H1 (cell line): Measurements from ENCODE around the gene TANC1. TPM values are rescaled to one million over a fixed set of nuclear protein-coding genes. Genes with fewer than 3 reads are reported as not detected.

ENCODE experiments used
- CTCF ChIA-PET: fragments of 300-600 bp; sonication (Branson Sonifier 250); formaldehyde crosslinking; loops from one replicate; lab custom pipeline; 2021; ENCODE audit not compliant: partially characterized antibody; lab: Charles Lee
- POLR2A ChIA-PET: fragments of 300-600 bp; sonication (Branson Sonifier 250); formaldehyde crosslinking; loops from one replicate; lab custom pipeline; 2021; ENCODE audit warnings: inconsistent platforms; ENCODE audit not compliant: partially characterized antibody; lab: Charles Lee
- DNase-seq, 2 experiments: peaks; one replicate each; pipeline versions ENCODE4 v3.0.0 to v3.0.0-alpha.2; 2010 to 2022; ENCODE audit warnings: low spot score in 2 of 2, low read depth in 1 of 2, mixed read lengths in 1 of 2
- FAIRE-seq: peaks from 2 replicates; lab custom pipeline; 2011; peaks lifted over from hg19 to GRCh38; lab: Jason Lieb, UNC
- H2AFZ ChIP-seq: 2 replicates; pipeline ENCODE4 v1.8.1; 2012; ENCODE audit warnings: low read length, inconsistent platforms
- H2AK5ac ChIP-seq: 2 replicates; pipeline ENCODE4 v1.6.1; 2013; ENCODE audit warnings: low read depth, low read length
- H2BK120ac ChIP-seq: replicated peaks from 2 replicates; pipeline ENCODE3; 2013; ENCODE audit warnings: low read depth, low read length, inconsistent platforms
- H2BK12ac ChIP-seq: 2 replicates; pipeline ENCODE4 v1.6.1; 2013; ENCODE audit warnings: low read depth, low read length
- H2BK15ac ChIP-seq: 2 replicates; pipeline ENCODE4 v1.6.1; 2013; ENCODE audit warnings: low read length
- H2BK20ac ChIP-seq: 2 replicates; pipeline ENCODE4 v1.6.1; 2013; ENCODE audit warnings: low read length
- H2BK5ac ChIP-seq: 2 replicates; pipeline ENCODE4 v1.6.1; 2013; ENCODE audit warnings: low read depth, low read length
- H3K14ac ChIP-seq: 2 replicates; pipeline ENCODE4 v1.6.1; 2013; ENCODE audit warnings: inconsistent platforms; ENCODE audit not compliant: insufficient read length
- H3K18ac ChIP-seq: 2 replicates; pipeline ENCODE4 v1.6.1; 2013; ENCODE audit warnings: low read length; ENCODE audit errors: extremely low read depth
- H3K23ac ChIP-seq: 2 replicates; pipeline ENCODE4 v1.6.1; 2013; ENCODE audit warnings: inconsistent platforms; ENCODE audit not compliant: insufficient read length
- H3K23me2 ChIP-seq: 2 replicates; pipeline ENCODE4 v1.6.1; 2013; ENCODE audit warnings: low read depth, low read length
- H3K27ac ChIP-seq: 2 replicates; pipeline ENCODE4 v1.6.1; 2011; ENCODE audit warnings: low read depth, low read length, inconsistent platforms
- H3K27me3 ChIP-seq, 4 experiments: replicated peaks in 1 of 4; 1 replicate in 1 of 4; 2 replicates in 3 of 4; pipeline versions ENCODE4 v1.6.1 to v1.8.1; 2011 to 2013; ENCODE audit warnings: low read length in 3 of 4, mild to moderate bottlenecking in 3 of 4, inconsistent platforms in 2 of 4, mixed read lengths in 2 of 4, moderate library complexity in 1 of 4; ENCODE audit not compliant: control insufficient read depth in 3 of 4, insufficient read depth in 3 of 4; ENCODE audit errors: extremely low read depth in 1 of 4
- H3K36me3 ChIP-seq, 4 experiments: 2 replicates each; pipeline versions ENCODE4 v1.6.1 to v1.8.1; 2011 to 2013; ENCODE audit warnings: mild to moderate bottlenecking in 4 of 4, low read length in 3 of 4, moderate library complexity in 2 of 4, control low read depth in 1 of 4, inconsistent platforms in 1 of 4; ENCODE audit not compliant: insufficient read depth in 4 of 4, control insufficient read depth in 2 of 4
- H3K4ac ChIP-seq: replicated peaks from 2 replicates; pipeline ENCODE3; 2013; ENCODE audit warnings: low read length, low read depth, mixed read lengths, inconsistent platforms; ENCODE audit not compliant: insufficient read length
- H3K4me1 ChIP-seq, 4 experiments: replicated peaks in 1 of 4; 1 replicate in 1 of 4; 2 replicates in 3 of 4; pipeline versions ENCODE4 v1.6.1 to v1.8.1; 2011 to 2013; ENCODE audit warnings: low read length in 3 of 4, inconsistent platforms in 2 of 4, mixed read lengths in 1 of 4; ENCODE audit not compliant: insufficient read depth in 4 of 4, control insufficient read depth in 3 of 4
- H3K4me2 ChIP-seq, 2 experiments: 2 replicates each; pipeline versions ENCODE4 v1.6.1 to v1.8.1; 2011 to 2013; ENCODE audit warnings: low read depth in 2 of 2, low read length in 2 of 2, control low read depth in 1 of 2, inconsistent platforms in 1 of 2, mild to moderate bottlenecking in 1 of 2; ENCODE audit not compliant: insufficient read depth in 1 of 2
- H3K4me3 ChIP-seq, 4 experiments: fragments of 200-600, 300-600 bp in 1 of 4; sonication (generic), shearing (Covaris generic), sonication (Bioruptor Twin) in 1 of 4; 2 replicates each; pipeline versions ENCODE4 v1.5.1 to v1.8.1; 2011 to 2016; ENCODE audit warnings: low read length in 4 of 4, low read depth in 3 of 4, control low read depth in 2 of 4, inconsistent platforms in 2 of 4, mild to moderate bottlenecking in 2 of 4, mixed read lengths in 1 of 4, moderate library complexity in 1 of 4; ENCODE audit not compliant: insufficient read depth in 2 of 4; ENCODE audit errors: extremely low read depth in 1 of 4
- H3K56ac ChIP-seq: replicated peaks from 2 replicates; pipeline ENCODE3; 2013; ENCODE audit warnings: low read depth, mild to moderate bottlenecking, mixed read lengths, low read length, inconsistent platforms; ENCODE audit not compliant: insufficient read length
- H3K79me1 ChIP-seq: 2 replicates; pipeline ENCODE4 v1.6.1; 2013; ENCODE audit warnings: low read depth, low read length, control low read depth
- H3K79me2 ChIP-seq, 2 experiments: 2 replicates each; pipeline versions ENCODE4 v1.6.1 to v1.8.1; 2012 to 2013; ENCODE audit warnings: low read length in 2 of 2, mild to moderate bottlenecking in 2 of 2, inconsistent platforms in 1 of 2; ENCODE audit not compliant: insufficient read depth in 2 of 2, control insufficient read depth in 1 of 2
- H3K9ac ChIP-seq, 4 experiments: replicated peaks in 1 of 4; 1 replicate in 1 of 4; 2 replicates in 3 of 4; pipeline versions ENCODE4 v1.6.1 to v1.8.1; 2011 to 2013; ENCODE audit warnings: low read depth in 3 of 4, low read length in 3 of 4, control low read depth in 2 of 4, mild to moderate bottlenecking in 2 of 4, moderate library complexity in 2 of 4, inconsistent platforms in 1 of 4; ENCODE audit errors: extremely low read depth in 1 of 4
- H3K9me3 ChIP-seq, 2 experiments: 2 replicates each; pipeline versions ENCODE4 v1.6.1 to v1.8.1; 2012 to 2013; ENCODE audit warnings: mild to moderate bottlenecking in 2 of 2, moderate library complexity in 2 of 2, control low read depth in 1 of 2, inconsistent platforms in 1 of 2, low read depth in 1 of 2, low read length in 1 of 2, mixed read lengths in 1 of 2; ENCODE audit not compliant: insufficient read depth in 2 of 2
- H4K20me1 ChIP-seq, 2 experiments: replicated peaks in 1 of 2; 2 replicates each; pipeline versions ENCODE3 to v1.8.1; 2011 to 2013; ENCODE audit warnings: inconsistent platforms in 2 of 2, low read length in 2 of 2, mild to moderate bottlenecking in 1 of 2; ENCODE audit not compliant: insufficient read depth in 2 of 2, control insufficient read depth in 1 of 2
- H4K5ac ChIP-seq: 2 replicates; pipeline ENCODE4 v1.6.1; 2013; ENCODE audit warnings: low read length, low read depth, mixed read lengths, inconsistent platforms; ENCODE audit not compliant: insufficient read length
- H4K8ac ChIP-seq: 2 replicates; pipeline ENCODE4 v1.8.0; 2013; ENCODE audit warnings: mild to moderate bottlenecking, moderate library complexity, low read length, inconsistent platforms; ENCODE audit not compliant: insufficient read depth; ENCODE audit errors: extremely low read depth
- H4K91ac ChIP-seq: replicated peaks from 2 replicates; pipeline ENCODE3; 2013; ENCODE audit warnings: low read length, mixed read lengths, inconsistent platforms; ENCODE audit not compliant: insufficient read length
- CBX5 ChIP-seq: fragments of 300-800, 300-1000 bp; sonication (generic); IDR thresholded peaks from 2 replicates; pipeline ENCODE4 v1.7.1; 2016; ENCODE audit warnings: antibody characterized with exemption, low read length, low read depth
- GABPA ChIP-seq: IDR thresholded peaks from 2 replicates; pipeline ENCODE4 v1.6.1; 2011; ENCODE audit warnings: mild to moderate bottlenecking, low read length, moderate library complexity, borderline replicate concordance; ENCODE audit not compliant: insufficient read depth
- NRF1 ChIP-seq: IDR thresholded peaks from 2 replicates; pipeline ENCODE4 v1.6.1; 2011; ENCODE audit warnings: mild to moderate bottlenecking, low read depth, low read length, improper control_type of control experiment
- PHF8 ChIP-seq: fragments of 200-600 bp; sonication (generic); conservative IDR thresholded peaks from 2 replicates; pipeline ENCODE4 v1.7.1; 2012; ENCODE audit warnings: low read depth, mild to moderate bottlenecking, inconsistent platforms, low read length, moderate library complexity
- POLR2AphosphoS5 ChIP-seq: IDR thresholded peaks from 2 replicates; pipeline ENCODE4 v1.6.1; 2011; ENCODE audit warnings: low read depth, low read length
- POU5F1 ChIP-seq: IDR thresholded peaks from 2 replicates; pipeline ENCODE4 v1.6.1; 2011; ENCODE audit warnings: low read depth, mild to moderate bottlenecking, low read length, moderate library complexity
- RFX5 ChIP-seq: IDR thresholded peaks from 2 replicates; pipeline ENCODE4 v1.6.1; 2011; ENCODE audit warnings: low read depth, low read length, improper control_type of control experiment, borderline replicate concordance
- RXRA ChIP-seq: IDR thresholded peaks from 2 replicates; pipeline ENCODE4 v1.6.1; 2011; ENCODE audit warnings: low read depth, mild to moderate bottlenecking, low read length, moderate library complexity; ENCODE audit not compliant: insufficient read depth
- SAP30 ChIP-seq: fragments of 300-600 bp; sonication (generic); IDR thresholded peaks from 2 replicates; pipeline ENCODE4 v1.7.1; 2012; ENCODE audit warnings: low read length, moderate library complexity, mild to moderate bottlenecking, inconsistent platforms; ENCODE audit not compliant: insufficient read depth, insufficient replicate concordance
- SIRT6 ChIP-seq: IDR thresholded peaks from one replicate; pipeline ENCODE4 v1.7.1; 2012; ENCODE audit warnings: low read length, inconsistent platforms
- SP2 ChIP-seq: IDR thresholded peaks from 2 replicates; pipeline ENCODE4 v1.6.1; 2012; ENCODE audit warnings: mild to moderate bottlenecking, low read length, inconsistent platforms
- SRF ChIP-seq: IDR thresholded peaks from 2 replicates; pipeline ENCODE4 v1.6.1; 2011; ENCODE audit warnings: mild to moderate bottlenecking, low read depth, low read length, moderate library complexity
- TEAD4 ChIP-seq: IDR thresholded peaks from 2 replicates; pipeline ENCODE4 v1.6.1; 2012; ENCODE audit warnings: low read depth, low read length, inconsistent platforms, mixed read lengths
- WGBS, 2 experiments: shearing (Covaris generic) in 1 of 2; methylation state at CpG; one replicate each; pipeline versions ENCODE4 v1.1.6 to v1.1.7; 2013 to 2015; ENCODE audit warnings: low lambda C conversion rate in 2 of 2, mixed read lengths in 2 of 2, inconsistent platforms in 1 of 2, low coverage in 1 of 2, missing lambda C conversion rate in 1 of 2; ENCODE audit not compliant: insufficient replicate concordance in 2 of 2, insufficient coverage in 1 of 2, insufficient read length in 1 of 2; ENCODE audit errors: extremely low coverage in 1 of 2, missing lambda C conversion rate in 1 of 2; 5-methylcytosine and 5-hydroxymethylcytosine counted together
- polyA plus RNA-seq, 7 experiments: library from polyadenylated mRNA; depleted of rRNA in 3 of 7; stranded (reverse) in 5 of 7; unstranded in 2 of 7; fragments of >200 nt in 5 of 7; fragments of 200-250 nt in 2 of 7; gene quantifications; 1 replicate in 5 of 7; 2 replicates in 1 of 7; 4 replicates in 1 of 7; pipeline versions ENCODE4 v1.2.1 to v1.2.3, GENCODE V29; 2011 to 2013; ENCODE audit warnings: missing spikeins in 2 of 7, mixed read lengths in 2 of 7
- total RNA-seq: library from RNA; stranded (reverse); fragmentation: NEBNext Ultra II Directional; extraction: Animal tissue kit (Norgen Biotek cat#: 25700); gene quantifications from 2 replicates; pipeline ENCODE4 v1.2.1, GENCODE V29; 2021

The TANC1 gene
- total and polyA plus RNA-seq, 2 of the 8 experiments (the other 6 are each of a cell fraction or from before 2014, with no cell fraction given), result 4.1 to 7.6 TPM

GRCh38 chr2:159148901-159149300, 180.5 kb downstream of the TANC1 start:
- no peak overlapping the region for H2AFZ ChIP-seq
- no peak for DNase-seq
- H3K4ac ChIP-seq, result no peak overlapping the region
- peaks cover 0 to 8% (median 2%) of the 10 kb centered on the region in 4 experiments; a peak in 3 of 7 replicates for H3K4me1 ChIP-seq
- H4K20me1 ChIP-seq, result no peaks in the 10 kb centered on the region
- H2BK5ac ChIP-seq, result no peak overlapping the region
- H3K23ac ChIP-seq, result no peak overlapping the region
- H4K91ac ChIP-seq, result no peak overlapping the region
- no peak overlapping the region for H2BK120ac ChIP-seq
- H3K56ac ChIP-seq, result no peak overlapping the region
- TF ChIP-seq CBX5 (no peak), SRF (no peak), RFX5 (no peak), POLR2AphosphoS5 (no peak), SIRT6 (no peak), PHF8 (no peak), GABPA (no peak), TEAD4 (no peak), NRF1 (no peak), SAP30 (no peak), POU5F1 (no peak), SP2 (no peak), RXRA (no peak)
- no peak overlapping the region for H2BK15ac ChIP-seq
- CTCF ChIA-PET, result interaction anchor here (0.7 to 6.6 kb wide), 8 partner anchors 9 to 194 kb away, joined by 3 to 28 read pairs (median 4); no protein-coding TSS in a partner anchor
- no peak overlapping the region for H4K8ac ChIP-seq
- H3K23me2 ChIP-seq, result no peaks in the 10 kb centered on the region
- no peak overlapping the region for H2BK20ac ChIP-seq
- no peaks in the 10 kb centered on the region for H3K27me3 ChIP-seq
- H3K18ac ChIP-seq, result no peak overlapping the region
- FAIRE-seq, result no peak
- no peak overlapping the region for H4K5ac ChIP-seq
- 81% methylated on average over 8 of the region's 8 CpGs; no CpG with 5 or more reads in 1 of the 2 experiments for WGBS, 2 experiments
- H2AK5ac ChIP-seq, result no peak overlapping the region
- no peak overlapping the region for H3K27ac ChIP-seq
- no peaks in the 10 kb centered on the region for H3K79me1 ChIP-seq
- H3K9me3 ChIP-seq, result no peaks in the 10 kb centered on the region
- H3K4me2 ChIP-seq, result no peak overlapping the region
- no peak overlapping the region for H3K4me3 ChIP-seq
- POLR2A ChIA-PET, result no interaction called here
- no peaks in the 10 kb centered on the region for H3K79me2 ChIP-seq
- H3K9ac ChIP-seq, result no peak overlapping the region
- H3K14ac ChIP-seq, result no peak overlapping the region
- H3K36me3 ChIP-seq, result no peaks in the 10 kb centered on the region
- H2BK12ac ChIP-seq, result no peak overlapping the region
